A673 (cell line): ENCODE data around the gene DOK3. TPM values are rescaled to one million over a fixed set of nuclear protein-coding genes. Genes with fewer than 3 reads are reported as not detected.
A peak's percentile ranks its signal among the peaks of the same experiment; 100 is the strongest.

Experiments
- BruUV-seq: library from RNA; stranded (reverse); fragments of 400-500 nt; replicated peaks from 2 replicates; lab custom pipeline; 2021; lab: Mats Ljungman, UMichigan
- CTCF ChIA-PET: fragments of 300-600 bp; sonication (Branson Sonifier 250); formaldehyde crosslinking; loops from one replicate; lab custom pipeline; 2022; ENCODE audit warnings: antibody characterized with exemption; lab: Charles Lee
- POLR2A ChIA-PET: fragments of 300-600 bp; sonication (Branson Sonifier 250); formaldehyde crosslinking; loops from one replicate; lab custom pipeline; 2022; ENCODE audit warnings: antibody characterized with exemption; ENCODE audit not compliant: low non-redundant PET; lab: Charles Lee
- DNase-seq: peaks from one replicate; pipeline ENCODE4 v3.0.0-alpha.2; 2015; ENCODE audit warnings: low spot score
- H3K27ac ChIP-seq: fragments of 200-600 bp; sonication (generic); 2 replicates; pipeline ENCODE4 v1.5.1; 2016; ENCODE audit warnings: mixed run types, low read depth, mild to moderate bottlenecking, mixed read lengths, antibody characterized with exemption, low read length; ENCODE audit not compliant: poor library complexity, severe bottlenecking
- H3K27me3 ChIP-seq: fragments of 200-600 bp; sonication (generic); replicated peaks from 2 replicates; pipeline ENCODE4 v1.6.1; 2017; ENCODE audit warnings: mixed run types, low read depth, mild to moderate bottlenecking, mixed read lengths, antibody characterized with exemption, low read length; ENCODE audit not compliant: insufficient read depth, poor library complexity
- H3K36me3 ChIP-seq: fragments of 200-600 bp; sonication (generic); 2 replicates; pipeline ENCODE4 v1.6.1; 2016; ENCODE audit warnings: mixed run types, mild to moderate bottlenecking, mixed read lengths, antibody characterized with exemption, low read length; ENCODE audit not compliant: insufficient read depth, poor library complexity, severe bottlenecking
- H3K4me1 ChIP-seq: fragments of 200-600 bp; sonication (generic); 2 replicates; pipeline ENCODE4 v1.6.1; 2017; ENCODE audit warnings: mixed run types, mild to moderate bottlenecking, mixed read lengths, antibody characterized with exemption, low read length; ENCODE audit not compliant: insufficient read depth, poor library complexity, severe bottlenecking
- H3K4me3 ChIP-seq: fragments of 200-600 bp; sonication (generic); 2 replicates; pipeline ENCODE4 v1.5.1; 2016; ENCODE audit warnings: low read depth, mixed run types, mild to moderate bottlenecking, mixed read lengths, low read length; ENCODE audit not compliant: poor library complexity, severe bottlenecking
- H3K9me3 ChIP-seq: fragments of 200-600 bp; sonication (generic); 2 replicates; pipeline ENCODE4 v1.6.1; 2016; ENCODE audit warnings: mixed run types, low read depth, mild to moderate bottlenecking, mixed read lengths, antibody characterized with exemption, low read length; ENCODE audit not compliant: poor library complexity, severe bottlenecking
- EZH2 ChIP-seq: fragments of 200-600 bp; sonication (generic); IDR thresholded peaks from 2 replicates; pipeline ENCODE4 v1.6.1; 2017; ENCODE audit warnings: borderline replicate concordance, low read depth, mild to moderate bottlenecking, mixed read lengths, antibody characterized with exemption, low read length; ENCODE audit not compliant: poor library complexity, severe bottlenecking
- intact Hi-C: fragments of 100-400 bp; cut with micrococcal nuclease; formaldehyde crosslinking; loops from one replicate; pipeline ENCODE4 v1.10.0; 2022; ENCODE audit not compliant: unreplicated experiment
- total RNA-seq: library from RNA; stranded (reverse); gene quantifications from 2 replicates; pipeline ENCODE4 v1.2.3, GENCODE V29; 2021
- TF ChIP-seq, protein P1 (sequence below): fragments of 300-800, 200-600 bp; sonication (generic); conservative IDR thresholded peaks from 2 replicates; pipeline ENCODE4 v1.5.1; 2017; ENCODE audit warnings: low read depth, mild to moderate bottlenecking, antibody characterized with exemption, low read length, moderate library complexity, mixed read lengths

DOK3 gene
- total RNA-seq, 1 experiment from 2014 or later = 15.0 TPM

DNA sequence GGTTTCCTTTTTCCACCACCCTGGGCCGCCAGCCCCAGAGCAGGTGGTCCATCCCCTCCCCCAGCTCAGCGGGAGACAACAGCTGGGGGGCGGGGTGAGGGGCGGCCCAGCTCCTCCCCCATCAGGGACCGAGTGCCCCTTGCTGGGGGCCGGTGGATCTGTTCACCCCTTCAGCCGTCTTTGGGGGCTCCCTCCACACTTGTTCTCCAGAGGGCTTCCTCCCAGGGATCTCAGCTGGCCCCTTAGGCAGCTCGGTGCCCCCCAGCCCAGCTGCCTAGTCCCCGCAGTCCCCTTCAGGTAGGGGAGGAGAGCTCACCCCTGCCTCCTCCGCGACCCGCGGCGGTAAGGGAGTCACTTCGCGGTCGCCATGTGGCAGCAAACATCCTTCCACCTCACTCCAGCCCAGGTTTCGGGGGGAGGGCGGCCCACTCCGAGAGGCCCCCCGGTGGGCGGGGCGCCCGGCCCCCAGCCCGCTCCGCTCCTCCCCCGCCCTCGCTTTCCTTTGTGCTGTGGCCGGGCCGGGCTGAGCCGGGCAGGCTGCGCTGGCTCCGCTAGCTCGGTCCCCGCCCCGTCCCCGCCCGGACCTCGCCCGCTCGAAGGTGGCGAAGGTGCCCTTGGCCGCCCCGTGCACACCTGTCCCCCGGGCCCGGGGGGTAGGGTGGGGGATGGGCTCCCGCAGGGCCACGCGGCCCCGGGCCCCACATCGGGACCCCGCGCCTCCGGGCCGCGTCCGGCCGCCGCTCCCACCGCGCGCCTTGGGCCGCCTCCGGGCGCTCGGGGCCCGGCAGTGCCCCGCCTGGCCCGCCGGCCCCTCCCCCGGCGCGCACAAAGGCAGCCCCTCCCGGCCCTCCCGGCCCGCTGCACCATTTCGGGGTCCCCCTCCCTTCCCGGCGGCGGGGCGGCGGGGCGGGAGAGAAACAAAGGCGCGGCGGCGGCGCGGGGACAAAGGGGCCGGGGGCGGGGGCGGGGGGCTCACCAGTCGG, 36.9 kb downstream of the DOK3 start:
- peaks cover 27% of the 10 kb centered on the region for H3K4me1 ChIP-seq
- H3K9me3 ChIP-seq = no peaks in the 10 kb centered on the region
- H3K27ac ChIP-seq = peak overlapping the region; percentile 86
- TF ChIP-seq, protein P1, sequence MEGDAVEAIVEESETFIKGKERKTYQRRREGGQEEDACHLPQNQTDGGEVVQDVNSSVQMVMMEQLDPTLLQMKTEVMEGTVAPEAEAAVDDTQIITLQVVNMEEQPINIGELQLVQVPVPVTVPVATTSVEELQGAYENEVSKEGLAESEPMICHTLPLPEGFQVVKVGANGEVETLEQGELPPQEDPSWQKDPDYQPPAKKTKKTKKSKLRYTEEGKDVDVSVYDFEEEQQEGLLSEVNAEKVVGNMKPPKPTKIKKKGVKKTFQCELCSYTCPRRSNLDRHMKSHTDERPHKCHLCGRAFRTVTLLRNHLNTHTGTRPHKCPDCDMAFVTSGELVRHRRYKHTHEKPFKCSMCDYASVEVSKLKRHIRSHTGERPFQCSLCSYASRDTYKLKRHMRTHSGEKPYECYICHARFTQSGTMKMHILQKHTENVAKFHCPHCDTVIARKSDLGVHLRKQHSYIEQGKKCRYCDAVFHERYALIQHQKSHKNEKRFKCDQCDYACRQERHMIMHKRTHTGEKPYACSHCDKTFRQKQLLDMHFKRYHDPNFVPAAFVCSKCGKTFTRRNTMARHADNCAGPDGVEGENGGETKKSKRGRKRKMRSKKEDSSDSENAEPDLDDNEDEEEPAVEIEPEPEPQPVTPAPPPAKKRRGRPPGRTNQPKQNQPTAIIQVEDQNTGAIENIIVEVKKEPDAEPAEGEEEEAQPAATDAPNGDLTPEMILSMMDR = no peak
- no peak for TF ChIP-seq EZH2
- H3K4me3 ChIP-seq = peak overlapping the region; percentile 96
- POLR2A ChIA-PET = no interaction called here
- no TSS peak for BruUV-seq
- CTCF ChIA-PET = interaction anchor here (1.0 kb wide), 1 partner anchor 17 kb away, joined by 3 read pairs; no protein-coding TSS in a partner anchor
- intact Hi-C loops = no loop called here
- DNase-seq = peak; percentile 54
- H3K27me3 ChIP-seq = no peaks in the 10 kb centered on the region
- H3K36me3 ChIP-seq = peaks cover 23% of the 10 kb centered on the region

DNA sequence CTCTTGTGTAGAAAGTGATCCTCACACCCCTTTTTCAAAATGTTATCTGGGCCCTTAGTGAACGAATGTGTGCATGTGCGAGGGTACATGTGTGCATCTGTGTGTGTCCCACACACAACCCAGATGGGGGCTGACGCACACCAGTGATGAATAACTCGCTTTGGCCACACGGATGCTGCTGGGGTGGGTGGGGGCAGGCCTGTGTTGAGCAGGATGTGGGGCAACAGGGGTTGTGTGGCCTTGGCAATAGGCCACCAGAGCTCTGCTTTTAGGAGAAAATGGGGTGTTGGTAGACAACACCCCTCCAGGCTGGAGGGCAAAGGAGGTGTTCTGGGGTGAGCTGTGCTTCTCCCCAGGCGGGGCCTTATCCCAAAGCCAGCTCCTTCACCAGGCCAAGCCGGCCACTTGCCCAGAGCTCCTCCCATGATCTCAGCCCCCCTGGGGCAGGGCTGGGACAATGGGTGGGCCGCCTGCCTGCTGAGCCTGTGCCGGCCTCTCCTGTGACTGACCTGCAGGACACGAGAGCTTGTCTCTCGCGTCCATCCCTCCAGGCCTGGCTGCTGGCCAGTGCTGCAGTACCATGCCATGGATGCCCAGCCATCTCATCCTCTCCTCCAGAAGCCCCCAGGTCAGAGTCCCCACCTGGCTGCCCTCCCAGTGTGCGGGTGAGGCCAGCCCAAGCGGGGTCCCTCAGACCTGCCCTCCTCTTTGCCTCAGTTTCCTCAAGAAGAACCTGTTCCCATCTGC, 37.8 kb downstream of the DOK3 start:
- Histone ChIP-seq H3K27me3 (no peaks in the 10 kb centered on the region), H3K27ac (peak overlapping the region; percentile 86), H3K36me3 (peaks cover 33% of the 10 kb centered on the region), H3K4me3 (peak overlapping the region; percentile 96), H3K4me1 (peaks cover 27% of the 10 kb centered on the region), H3K9me3 (no peaks in the 10 kb centered on the region)
- TF ChIP-seq, protein P1 = no peak
- no peak for TF ChIP-seq EZH2
- CTCF ChIA-PET = interaction anchor here (1.0 kb wide), 1 partner anchor 16 kb away, joined by 3 read pairs; no protein-coding TSS in a partner anchor
- DNase-seq = no peak
- no TSS peak for BruUV-seq
- intact Hi-C loops = no loop called here
- POLR2A ChIA-PET = no interaction called here

DNA sequence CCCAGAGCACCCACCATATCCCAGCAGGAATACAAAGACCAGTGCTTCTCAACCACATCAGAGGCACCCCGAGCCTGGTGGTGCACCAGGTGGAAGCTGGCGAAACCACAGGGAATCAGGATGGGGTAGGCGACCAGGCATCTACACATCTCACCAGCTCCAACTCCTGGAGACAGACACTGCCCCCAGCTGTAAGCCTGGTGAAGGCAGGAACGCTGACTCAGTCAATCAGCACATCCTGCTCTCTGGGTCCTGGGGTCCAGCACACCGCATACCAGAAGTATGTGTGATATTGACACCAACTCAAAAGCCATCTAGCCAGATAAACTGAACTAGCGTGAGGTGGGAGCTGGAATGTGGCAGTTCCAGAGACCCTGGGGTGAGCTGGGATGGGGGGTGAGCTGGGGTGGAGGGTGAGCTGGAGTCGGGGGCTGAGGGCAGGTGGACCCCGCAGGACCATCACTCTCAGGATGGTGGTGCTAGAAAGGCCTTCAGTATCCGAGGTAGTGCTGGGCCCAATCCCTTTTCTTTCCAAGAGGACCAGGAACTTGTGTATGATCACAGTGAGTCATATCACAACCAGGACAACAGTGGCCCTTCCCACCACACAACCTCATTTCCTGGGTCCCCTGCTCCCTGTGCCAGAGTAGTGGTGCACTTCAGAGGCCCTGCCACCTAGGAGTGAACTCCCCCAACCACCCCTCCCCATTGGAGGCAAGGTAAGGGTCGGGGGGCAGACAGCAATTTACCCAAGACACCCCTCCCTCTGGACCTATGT, 38.7 kb downstream of the DOK3 start:
- H3K27ac ChIP-seq = peak overlapping the region; percentile 86
- peaks cover 41% of the 10 kb centered on the region for H3K36me3 ChIP-seq
- TF ChIP-seq EZH2 = no peak
- TF ChIP-seq, protein P1 = no peak
- BruUV-seq = TSS peak; percentile 15
- no peaks in the 10 kb centered on the region for H3K9me3 ChIP-seq
- DNase-seq = no peak
- CTCF ChIA-PET = no interaction called here
- peaks cover 27% of the 10 kb centered on the region for H3K4me1 ChIP-seq
- no peak overlapping the region for H3K4me3 ChIP-seq
- POLR2A ChIA-PET = no interaction called here
- intact Hi-C loops = no loop called here
- H3K27me3 ChIP-seq = no peaks in the 10 kb centered on the region
